ENCODE results near the gene CDCA5. TPM values are rescaled to one million over a fixed set of nuclear protein-coding genes. Genes with fewer than 3 reads are reported as not detected.

CDCA5 gene
- total RNA-seq, 1 experiment from 2014 or later = 94.8 TPM

- Histone ChIP-seq H3K23me2 (ENCODE audit: insufficient read length, low read depth, low read length, poor library complexity, severe bottlenecking) (no peaks in the 10 kb centered on the region), H4K91ac (ENCODE audit: insufficient read length, low read depth, low read length) (no peak overlapping the region), H3K9ac (ENCODE audit: extremely low read depth, insufficient read length, low read length) (no peak overlapping the region), H3T11ph (ENCODE audit: low read length) (no peak overlapping the region), H2BK120ac (ENCODE audit: low read depth, low read length, poor library complexity, severe bottlenecking) (no peak overlapping the region), H2AK5ac (ENCODE audit: insufficient read length, low read length) (no peak overlapping the region), H3K56ac (ENCODE audit: insufficient read length, low read depth, low read length) (no peak overlapping the region), H3K79me2 (ENCODE audit: insufficient read depth, low read length) (0 out of 2 replicates have a peak, but pooled peaks cover 3% of the 10 kb centered on the region), H3K18ac (ENCODE audit: insufficient read length, low read depth, low read length) (no peak overlapping the region), H3K4ac (ENCODE audit: low read depth, low read length) (no peak overlapping the region), H2BK15ac (ENCODE audit: low read depth, low read length) (no peak overlapping the region), H4K20me1 (ENCODE audit: control insufficient read depth, insufficient read depth, insufficient read length) (no peaks in the 10 kb centered on the region), H3K4me2 (ENCODE audit: insufficient read depth, insufficient read length, low read length) (peak overlapping the region; percentile 55), H3K27me3 (ENCODE audit: insufficient read depth, low read length) (no peaks in the 10 kb centered on the region), H3K23ac (ENCODE audit: insufficient read length, low read depth, low read length) (no peak overlapping the region), H4K5ac (ENCODE audit: insufficient read length, low read depth, low read length) (no peak overlapping the region), H2AFZ (ENCODE audit: low read length) (no peak overlapping the region), H3K27ac (ENCODE audit: insufficient read length, low read depth, low read length) (no peak overlapping the region), H2BK20ac (ENCODE audit: low read depth, low read length, poor library complexity, severe bottlenecking) (no peak overlapping the region), H2BK12ac (ENCODE audit: insufficient read length, low read depth, low read length) (no peak overlapping the region), H3K4me1 (ENCODE audit: insufficient read depth, low read length) (no peaks in the 10 kb centered on the region), H3K79me1 (ENCODE audit: insufficient read depth, low read depth, low read length, poor library complexity, severe bottlenecking) (peaks cover 4% of the 10 kb centered on the region), H3K14ac (ENCODE audit: insufficient read depth, low read length) (no peak overlapping the region), H2BK5ac (ENCODE audit: insufficient read length, low read length) (no peak overlapping the region), H4K8ac (replicated peaks; ENCODE audit: insufficient read length, low read depth, low read length) (no peak overlapping the region), H3K9me3 (ENCODE audit: control insufficient read depth, low read depth, low read length) (no peaks in the 10 kb centered on the region)
- Mint-ChIP-seq H3K9me3 (no peaks in the 10 kb centered on the region), H3K4me1 (peaks cover 8 to 9% of the 10 kb centered on the region in 2 experiments), H3K36me3 (ENCODE audit: insufficient read depth in 1 of 3, low read depth in 3 of 3) (peaks cover 4 to 10% (median 5%) of the 10 kb centered on the region in 3 experiments; a peak in 5 of 7 replicates), H3K27me3 (ENCODE audit: low read depth) (no peaks in the 10 kb centered on the region), H3K4me3 (peak overlapping the region; percentile 95 to 96), H3K27ac (0 out of 7 replicates have a peak overlapping the region, but pooled peaks of 1 of the 3 experiments have one; percentile 24)
- no CpG with 5 or more reads among the region's 8 CpGs for WGBS (ENCODE audit: extremely low coverage, insufficient read length, low lambda C conversion rate)
- DNase-seq = no peak
- TF ChIP-seq CTCF (conservative IDR thresholded peaks at IDR 0.05) = no peak
Observed at GRCh38 chr11:65096926-65097325, 13.1 kb upstream of the CDCA5 start.

Data from H9 (cell line).